HPDE6-E6E7 (cell line): ENCODE measurements around the gene WDR64.
"Not testable (repeated sequence)": the region's sequence is repeated elsewhere in the genome, so short reads cannot be mapped to it uniquely, and the experiment has no call there.

Experiments
- DNase-seq: peaks from one replicate; pipeline ENCODE4 v3.0.0; 2011; ENCODE audit warnings: missing footprints; ENCODE audit errors: extremely low spot score

WDR64 gene

GRCh38 chr1:241800640-241801039, 148.6 kb downstream of the WDR64 start:
- no peak for DNase-seq

- no peak for DNase-seq
Observed at GRCh38 chr1:241802863-241803262, 150.8 kb downstream of the WDR64 start.

- not testable (repeated sequence) for DNase-seq
Observed at GRCh38 chr1:241804706-241805105, 152.6 kb downstream of the WDR64 start.

GRCh38 chr1:241808265-241808664, 156.2 kb downstream of the WDR64 start:
- DNase-seq, result no peak

- no peak for DNase-seq
Observed at GRCh38 chr1:241810769-241811405, 158.8 kb downstream of the WDR64 start.

- no peak for DNase-seq
Observed at GRCh38 chr1:241813768-241814320, 161.8 kb downstream of the WDR64 start.

- DNase-seq, result no peak
Observed at GRCh38 chr1:241816008-241816407, 163.9 kb downstream of the WDR64 start.

- no peak for DNase-seq
Observed at GRCh38 chr1:241817331-241817792, 165.3 kb downstream of the WDR64 start.

GRCh38 chr1:241817956-241818612, 166.0 kb downstream of the WDR64 start:
- no peak for DNase-seq

- DNase-seq, result no peak
Observed at GRCh38 chr1:241819340-241819866, 167.3 kb downstream of the WDR64 start.

GRCh38 chr1:241821363-241821762, 169.3 kb downstream of the WDR64 start:
- no peak for DNase-seq

GRCh38 chr1:241822846-241823245, 170.8 kb downstream of the WDR64 start:
- DNase-seq, result no peak

- no peak for DNase-seq
Observed at GRCh38 chr1:241823925-241824324, 171.8 kb downstream of the WDR64 start.

- no peak for DNase-seq
Observed at GRCh38 chr1:241825581-241825980, 173.5 kb downstream of the WDR64 start.

- not testable (repeated sequence) for DNase-seq
Observed at GRCh38 chr1:241826613-241827012, 174.5 kb downstream of the WDR64 start.

GRCh38 chr1:241827264-241827663, 175.2 kb downstream of the WDR64 start:
- no peak for DNase-seq

- peak; percentile 23 for DNase-seq
Observed at GRCh38 chr1:241828463-241829021, 176.5 kb downstream of the WDR64 start.

- DNase-seq, result no peak
Observed at GRCh38 chr1:241829468-241829867, 177.4 kb downstream of the WDR64 start.

- DNase-seq, result no peak
Observed at GRCh38 chr1:241834733-241835377, 182.8 kb downstream of the WDR64 start.

GRCh38 chr1:241836941-241837340, 184.9 kb downstream of the WDR64 start:
- DNase-seq, result no peak

GRCh38 chr1:241837416-241837815, 185.3 kb downstream of the WDR64 start:
- no peak for DNase-seq

- no peak for DNase-seq
Observed at GRCh38 chr1:241837901-241838300, 185.8 kb downstream of the WDR64 start.
